Skin of body (tissue), 2 donors: ENCODE measurements around the gene OR1C1. TPM values are rescaled to one million over a fixed set of nuclear protein-coding genes. Genes with fewer than 3 reads are reported as not detected.
"Not testable (repeated sequence)": the region's sequence is repeated elsewhere in the genome, so short reads cannot be mapped to it uniquely, and the experiment has no call there.

Source experiments
- DNase-seq: peaks from one replicate; lab custom pipeline; 2025; lab: John Stamatoyannopoulos, UW
- total RNA-seq: library from RNA; depleted of rRNA; stranded (reverse); fragments of >200 nt; gene quantifications from one replicate; pipeline ENCODE4 v1.2.3, GENCODE V29; 2014

OR1C1 gene, protein sequence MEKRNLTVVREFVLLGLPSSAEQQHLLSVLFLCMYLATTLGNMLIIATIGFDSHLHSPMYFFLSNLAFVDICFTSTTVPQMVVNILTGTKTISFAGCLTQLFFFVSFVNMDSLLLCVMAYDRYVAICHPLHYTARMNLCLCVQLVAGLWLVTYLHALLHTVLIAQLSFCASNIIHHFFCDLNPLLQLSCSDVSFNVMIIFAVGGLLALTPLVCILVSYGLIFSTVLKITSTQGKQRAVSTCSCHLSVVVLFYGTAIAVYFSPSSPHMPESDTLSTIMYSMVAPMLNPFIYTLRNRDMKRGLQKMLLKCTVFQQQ
- not detected for total RNA-seq

DNA sequence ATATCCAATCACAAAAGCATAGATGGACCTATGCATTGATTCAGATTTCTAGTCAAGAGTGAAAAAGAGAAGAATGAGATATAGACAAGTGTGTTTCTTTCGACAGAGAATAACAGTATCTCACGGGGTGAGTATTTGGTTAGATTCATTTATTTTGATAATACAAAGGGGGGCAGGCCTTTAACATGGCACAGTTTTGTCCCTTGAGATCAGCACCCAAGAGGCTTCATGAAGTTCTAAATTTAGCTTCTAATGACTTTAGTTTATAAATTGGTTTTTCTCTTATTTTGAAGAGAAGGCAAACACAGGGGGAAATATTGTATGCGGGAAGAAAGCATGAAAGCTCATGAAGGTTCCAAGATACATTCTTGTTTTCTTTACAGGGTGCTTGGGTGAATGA, at the start of gene OR1C1:
OR1C1 (minus strand) TSS at position 101 of the 400 bp plus-strand sequence. CDS start 2,150 bp downstream, outside the sequence.
- DNase-seq = no peak

DNA sequence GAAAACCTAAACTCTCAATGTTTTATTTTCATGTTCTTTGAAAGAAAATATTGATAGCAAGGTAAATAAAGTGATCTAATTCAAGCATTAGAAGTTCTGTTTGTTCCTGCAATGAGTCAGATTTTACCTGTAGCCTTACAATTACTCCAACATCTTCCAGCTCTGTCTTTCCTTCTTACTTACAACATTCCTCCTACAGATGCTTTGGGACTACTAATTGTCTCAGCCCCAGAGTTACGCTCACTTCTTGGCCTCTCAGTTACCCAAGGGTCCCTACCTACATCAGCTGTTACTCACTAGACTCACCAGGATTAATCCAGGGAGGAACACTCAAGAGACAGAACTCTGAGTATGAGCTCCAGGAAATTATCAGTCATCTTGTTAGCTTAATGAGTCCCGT, 37.2 kb upstream of the OR1C1 start:
- DNase-seq = no peak

DNA sequence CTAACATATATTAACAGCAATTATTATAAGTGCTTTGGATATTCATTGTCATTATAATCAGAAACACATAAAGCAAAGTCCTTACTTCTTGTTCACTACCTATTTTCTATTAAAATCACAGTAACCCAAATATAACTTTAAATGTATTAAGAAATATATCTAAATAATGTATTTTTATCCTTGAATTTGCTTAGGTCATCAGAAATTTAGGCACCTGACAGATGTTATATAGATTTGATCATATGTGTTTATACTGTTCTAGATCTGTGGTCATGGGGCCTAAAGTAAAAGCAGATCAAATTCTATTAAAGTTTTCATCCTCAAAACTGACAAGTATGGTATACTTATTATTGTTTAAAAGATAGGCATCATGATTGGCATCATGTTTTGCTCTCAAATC, 9.2 kb upstream of the OR1C1 start:
- no peak for DNase-seq

DNA sequence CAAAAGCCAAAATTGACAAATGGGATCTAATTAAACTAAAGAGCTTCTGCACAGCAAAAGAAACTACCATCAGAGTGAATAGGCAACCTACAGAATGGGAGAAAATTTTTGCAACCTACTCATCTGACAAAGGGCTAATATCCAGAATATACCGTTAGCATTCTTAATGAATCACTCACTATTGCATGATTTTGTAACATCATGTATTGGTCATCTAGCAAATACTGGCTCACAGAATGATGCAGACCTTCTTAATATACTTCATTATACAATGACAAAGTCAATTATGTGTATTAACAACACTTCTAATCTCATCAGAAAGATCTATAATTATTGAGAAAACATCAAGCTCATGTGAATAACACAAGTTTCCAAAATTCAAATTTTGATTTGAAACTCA, 6.0 kb downstream of the OR1C1 start:
- not testable (repeated sequence) for DNase-seq

DNA sequence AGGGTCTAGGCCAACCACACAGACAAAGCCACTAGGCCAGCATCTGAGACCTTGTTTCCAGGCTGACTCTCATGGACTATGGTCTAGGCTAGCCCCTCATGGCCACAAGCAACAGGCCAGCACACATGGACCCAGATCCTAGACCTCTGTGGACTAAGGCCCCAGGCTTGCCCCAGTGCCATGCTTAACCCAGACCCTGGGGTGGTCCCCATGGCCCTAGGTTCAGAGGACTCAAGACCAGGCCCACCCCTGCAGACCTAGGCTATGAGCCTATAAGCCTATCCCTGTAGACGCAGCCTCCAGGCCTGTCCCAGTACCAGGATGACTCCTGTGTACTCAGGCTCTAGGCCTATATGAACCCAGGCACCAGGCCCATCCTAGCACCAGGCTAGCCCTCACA, 10.5 kb downstream of the OR1C1 start:
- DNase-seq = no peak

DNA sequence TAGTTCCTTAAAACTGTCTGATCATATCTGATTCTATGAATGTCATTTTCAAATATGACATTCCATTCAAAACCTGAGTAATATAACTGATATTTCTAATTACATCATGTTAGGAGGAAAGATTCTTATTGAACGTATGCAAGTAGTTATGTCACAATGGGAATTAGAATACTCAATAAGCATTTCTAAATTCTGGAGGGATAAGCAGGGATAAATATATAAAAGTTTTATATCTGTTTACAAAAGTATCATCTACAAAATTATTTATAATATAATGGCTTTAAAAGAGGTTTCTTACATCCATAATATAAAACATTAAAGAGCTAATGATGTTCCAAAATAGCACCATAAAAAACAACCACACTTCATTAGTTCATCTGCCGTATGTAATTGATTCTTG, 12.3 kb downstream of the OR1C1 start, which contains the start of gene OR14A2:
OR14A2 (minus strand) TSS at position 101 of the 400 bp plus-strand sequence.
- no peak for DNase-seq

DNA sequence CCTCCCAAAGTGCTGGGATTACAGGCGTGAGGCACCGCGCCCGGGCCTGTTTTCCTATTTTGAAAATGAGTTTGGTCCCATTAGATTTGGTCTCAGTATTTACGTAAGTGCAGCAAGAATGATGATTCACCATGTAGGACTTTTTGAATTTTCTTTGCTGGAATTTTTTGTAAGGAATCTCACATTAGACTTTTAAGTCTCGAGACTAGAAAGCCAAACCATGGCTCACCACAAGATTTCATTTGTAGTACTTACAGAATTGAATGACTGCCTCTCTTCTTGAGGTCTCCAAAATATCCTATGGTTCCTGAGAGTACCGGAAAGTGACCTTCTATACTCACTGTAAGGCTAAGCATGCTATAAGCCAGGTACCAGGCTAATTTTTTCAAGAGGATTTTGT, 12.7 kb downstream of the OR1C1 start:
- DNase-seq = no peak

DNA sequence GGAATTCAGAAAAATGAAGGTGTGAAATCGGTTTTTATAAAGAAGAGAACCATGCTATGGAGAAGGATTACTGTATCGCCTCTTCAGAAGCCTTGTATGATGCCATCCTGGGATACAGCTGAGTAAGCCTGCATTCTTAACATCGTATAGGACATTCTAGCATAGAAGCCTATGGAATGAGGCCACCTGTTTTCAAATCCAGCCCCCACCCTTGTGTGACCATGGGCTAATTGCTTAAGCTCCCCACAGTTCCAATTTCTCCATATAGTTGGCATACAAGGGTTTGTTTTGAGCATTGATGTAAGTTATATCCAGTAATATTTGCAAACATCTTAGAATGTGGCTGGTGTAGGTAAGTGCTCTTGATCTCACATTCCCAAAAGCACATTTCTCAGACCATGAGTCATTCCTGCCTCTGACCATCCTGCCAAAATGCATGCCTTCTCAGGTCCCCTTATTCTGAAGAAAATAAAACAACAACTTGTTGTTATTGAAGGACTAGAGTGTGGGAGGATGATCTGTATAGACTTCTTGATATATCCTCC, 13.9 kb downstream of the OR1C1 start:
- DNase-seq = no peak

DNA sequence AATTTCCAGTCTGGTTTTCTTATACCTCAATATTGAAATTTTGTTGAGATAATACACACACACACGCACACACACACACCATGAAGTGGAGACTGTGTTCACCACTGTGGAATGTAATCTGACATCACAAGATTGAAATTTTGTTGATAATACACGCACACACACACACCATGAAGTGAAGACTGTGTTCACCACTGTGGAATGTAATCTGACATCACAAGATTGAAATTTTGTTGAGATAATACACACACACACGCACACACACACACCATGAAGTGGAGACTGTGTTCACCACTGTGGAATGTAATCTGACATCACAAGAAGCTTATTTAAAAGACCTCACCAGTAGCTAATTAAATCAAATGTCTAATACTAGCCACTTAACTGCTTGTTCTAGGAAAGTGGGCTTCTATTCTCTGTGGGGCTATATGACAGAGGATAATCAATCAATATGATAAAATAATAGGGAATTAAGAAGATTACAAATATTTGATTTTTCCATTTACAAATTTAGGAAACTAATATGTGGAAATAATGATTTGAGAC, 18.1 kb downstream of the OR1C1 start:
- not testable (repeated sequence) for DNase-seq

DNA sequence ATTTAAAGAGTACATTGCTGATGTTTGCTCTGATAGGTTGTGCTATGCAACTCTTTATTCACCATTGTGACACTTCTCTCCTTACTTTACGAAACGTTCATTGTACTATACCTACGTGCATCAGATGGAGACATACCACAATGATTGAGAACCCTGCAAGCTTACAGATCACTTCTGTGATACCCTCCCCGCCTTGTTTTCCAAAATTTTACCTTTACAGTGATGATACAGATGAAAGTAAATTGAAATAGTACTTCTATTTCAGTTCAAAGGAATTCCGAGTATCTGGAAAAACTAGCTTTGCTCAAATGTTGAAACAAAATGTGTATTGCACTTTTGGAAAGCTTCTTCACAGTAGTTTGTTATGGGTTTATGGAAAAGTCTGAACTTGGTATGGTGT, 18.6 kb downstream of the OR1C1 start:
- DNase-seq = no peak

DNA sequence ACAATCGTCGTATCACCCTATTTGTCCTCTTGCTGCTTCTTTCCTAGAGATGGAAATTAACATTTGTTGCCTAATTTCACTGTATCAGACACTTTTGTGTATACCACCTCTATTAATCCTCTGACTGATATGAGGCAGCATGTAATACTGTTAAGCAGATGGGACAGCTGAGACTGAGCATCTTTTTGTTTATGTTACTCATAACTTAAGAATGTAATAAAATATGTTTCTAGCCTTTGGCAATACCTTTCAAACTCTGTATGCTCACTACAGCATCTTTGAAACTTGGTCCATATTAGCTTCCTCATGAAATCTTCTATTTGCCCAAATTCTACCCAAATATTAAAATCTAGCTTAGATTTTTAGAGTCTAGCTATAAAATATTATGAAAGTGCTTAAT, 19.6 kb downstream of the OR1C1 start:
- DNase-seq = no peak

DNA sequence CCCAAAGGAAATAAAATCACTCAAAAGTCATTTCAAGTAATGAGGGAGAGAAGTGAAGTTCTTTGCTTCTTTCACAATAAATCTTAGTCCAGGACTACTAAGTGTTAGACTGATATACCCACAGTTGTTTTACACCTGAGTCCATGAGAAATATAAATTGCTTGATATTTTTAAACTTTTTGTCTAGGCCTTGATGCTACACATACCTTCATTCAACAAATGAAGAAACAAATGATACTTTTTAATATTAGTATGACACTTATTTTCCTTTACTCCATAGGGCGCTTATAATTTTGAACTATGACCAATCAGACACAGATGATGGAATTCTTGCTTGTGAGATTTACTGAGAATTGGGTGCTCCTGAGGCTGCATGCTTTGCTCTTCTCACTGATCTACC, 22.0 kb downstream of the OR1C1 start, which contains the start of gene OR14K1:
OR14K1 (plus strand) TSS at position 301 of the 400 bp plus-strand sequence; CDS start at position 301, 0 bp downstream.
- DNase-seq = no peak

DNA sequence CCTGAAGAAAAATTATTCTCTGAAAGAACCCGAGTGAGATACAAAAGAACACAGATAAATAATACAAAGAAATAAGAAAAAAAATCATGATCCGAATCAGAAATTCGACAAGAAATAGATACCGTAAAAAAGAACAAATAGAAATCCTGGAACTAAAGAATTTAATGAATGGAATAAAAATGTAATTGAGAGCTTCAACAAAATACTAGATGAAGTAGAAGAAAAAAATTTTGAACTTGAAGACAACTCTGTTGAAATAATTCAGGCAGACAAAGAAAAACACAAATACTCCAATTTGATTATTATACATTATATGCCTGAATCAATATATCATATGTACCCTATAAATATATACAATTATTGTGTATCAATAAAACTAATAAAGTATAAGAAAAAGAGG, 39.1 kb downstream of the OR1C1 start:
- DNase-seq = no peak

DNA sequence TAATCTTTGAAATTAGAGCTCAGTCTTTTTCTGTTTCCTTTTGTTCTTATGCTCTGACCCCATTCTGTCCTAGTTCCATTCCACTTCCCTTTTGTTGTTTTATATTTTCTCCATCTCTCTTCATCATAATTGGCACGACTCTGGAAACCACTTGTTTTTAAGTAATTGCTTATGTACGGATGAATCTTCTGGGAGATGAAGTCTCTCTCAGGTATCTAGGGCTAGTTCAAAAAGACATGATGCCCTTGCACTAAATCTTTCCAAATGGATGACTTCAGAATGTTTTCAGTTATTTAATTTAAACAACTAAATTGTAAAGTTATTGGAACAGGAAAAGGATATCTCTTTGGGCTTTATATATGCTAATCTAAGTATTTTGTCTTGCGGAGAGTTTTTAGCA, 43.8 kb downstream of the OR1C1 start, which contains the start of gene OR6F1:
OR6F1 (minus strand) TSS at position 101 of the 400 bp plus-strand sequence. CDS start 3,891 bp downstream, outside the sequence.
- no peak for DNase-seq

DNA sequence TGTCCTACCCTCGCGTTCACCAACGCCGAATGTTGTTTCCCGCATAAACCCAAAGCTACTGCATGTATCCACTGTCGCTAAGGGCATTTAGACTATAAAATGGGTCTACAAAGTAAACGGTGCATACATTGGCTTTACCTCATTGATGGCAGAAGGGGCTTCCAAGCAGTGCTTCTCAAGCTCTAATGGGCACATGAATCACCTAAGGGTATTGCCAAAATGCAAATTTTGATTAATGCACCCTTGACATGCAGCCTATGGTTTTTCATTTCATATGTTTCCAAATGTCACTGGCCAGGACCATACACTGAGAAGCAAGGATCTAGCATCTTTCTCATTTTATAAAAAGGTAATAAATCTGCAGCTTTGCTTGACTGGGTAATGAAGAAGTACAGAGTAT, 46.6 kb downstream of the OR1C1 start:
- no peak for DNase-seq

DNA sequence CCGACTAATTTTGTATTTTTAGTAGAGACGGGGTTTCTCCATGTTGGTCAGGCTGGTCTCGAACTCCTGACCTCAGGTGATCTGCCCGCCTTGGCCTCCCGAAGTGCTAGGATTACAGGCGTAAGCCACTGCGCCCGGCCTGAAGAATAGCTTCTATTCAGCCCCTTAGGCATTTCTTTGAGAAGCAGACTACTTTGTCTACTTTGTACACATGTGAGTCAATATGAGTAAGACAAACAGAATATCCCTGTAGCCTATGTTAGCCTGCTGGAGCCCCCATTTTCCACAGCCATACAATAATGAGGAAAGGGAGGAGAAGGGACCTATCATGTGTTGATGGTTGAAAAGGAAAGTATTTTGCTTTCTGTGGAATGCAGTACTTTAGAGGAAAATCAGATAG, 49.7 kb downstream of the OR1C1 start:
- DNase-seq = not testable (repeated sequence)

Other genes starting within 250 kb of the OR1C1 start
- gene OR2C3, start 224.1 kb downstream of the OR1C1 start, total RNA-seq = not detected
- 1.1 TPM for gene GCSAML, start 211.4 kb downstream of the OR1C1 start, total RNA-seq
- gene OR2G2, start 172.2 kb downstream of the OR1C1 start, total RNA-seq = not detected
- not detected for gene OR2G3, start 155.0 kb downstream of the OR1C1 start, total RNA-seq
- gene OR13G1, start 80.8 kb downstream of the OR1C1 start, total RNA-seq = not detected
- gene OR6F1, start 43.9 kb downstream of the OR1C1 start, total RNA-seq = not detected
- not detected for gene OR14K1, start 21.9 kb downstream of the OR1C1 start, total RNA-seq
- not detected for gene OR14A2, start 12.4 kb downstream of the OR1C1 start, total RNA-seq
- not detected for gene OR14A16, start 63.6 kb upstream of the OR1C1 start, total RNA-seq
- gene OR11L1, start 81.3 kb upstream of the OR1C1 start, total RNA-seq = not detected
- gene TRIM58, start 96.6 kb upstream of the OR1C1 start, total RNA-seq = 7.7 TPM
- 1.8 TPM for gene OR2W3, start 135.0 kb upstream of the OR1C1 start, total RNA-seq
- not detected for gene OR2T8, start 159.7 kb upstream of the OR1C1 start, total RNA-seq
- gene OR2AJ1, start 164.3 kb upstream of the OR1C1 start, total RNA-seq = not detected
- not detected for gene OR2L8, start 188.3 kb upstream of the OR1C1 start, total RNA-seq
- gene OR2AK2, start 204.7 kb upstream of the OR1C1 start, total RNA-seq = not detected